Activated gamma-delta T cell treated with anti-CD3 and anti-CD28 coated beads, Interleukin-2, amount 50 U/mL, for 16 hours (primary cell): ENCODE results near the gene MB21D2.

Source experiments
- DNase-seq: peaks from one replicate; pipeline ENCODE4 v3.0.0-alpha.2; 2020; ENCODE audit warnings: low read depth

MB21D2 gene

GRCh38 chr3:192921793-192922192 lies 4.1 kb upstream of the MB21D2 start:
- no peak for DNase-seq

GRCh38 chr3:192920411-192920810 lies 2.8 kb upstream of the MB21D2 start:
- no peak for DNase-seq

- no peak for DNase-seq
Measured at GRCh38 chr3:192919901-192920300, 2.2 kb upstream of the MB21D2 start.

- DNase-seq, result no peak
Measured at GRCh38 chr3:192918275-192918588, 576 bp upstream of the MB21D2 start.

GRCh38 chr3:192917028-192917403 lies 640 bp downstream of the MB21D2 start:
- DNase-seq, result no peak

DNA sequence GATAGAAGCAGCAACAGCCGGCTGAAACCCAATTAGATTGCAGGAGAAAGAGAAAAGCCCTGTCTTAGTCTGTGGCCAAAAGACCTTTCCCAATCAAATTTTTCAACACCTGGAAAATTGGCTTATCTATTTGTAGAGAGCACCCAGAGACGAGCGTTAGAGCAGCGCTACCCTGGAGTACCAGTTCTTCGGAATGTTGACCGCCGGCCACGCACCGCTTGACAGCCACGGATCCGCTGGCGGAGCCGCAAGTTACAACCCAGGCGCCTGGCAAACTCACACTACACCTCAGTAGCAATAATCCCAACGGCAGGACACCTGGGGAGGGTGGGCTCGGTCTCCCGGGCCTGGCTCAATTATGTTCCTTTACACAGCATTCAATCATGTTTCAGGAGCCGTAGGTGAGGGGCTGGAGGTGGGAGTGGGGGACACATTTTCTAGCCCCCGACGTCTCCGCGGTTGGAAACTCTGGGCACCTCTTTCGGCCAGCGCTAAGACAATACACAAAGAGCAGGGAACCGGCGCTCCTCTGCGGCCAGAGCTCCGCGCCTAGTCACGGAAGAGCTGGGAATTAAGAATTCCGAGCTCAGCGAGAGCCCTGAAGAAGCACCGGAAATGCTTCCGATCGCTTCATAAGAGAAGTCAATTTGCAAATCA lies 1.2 kb downstream of the MB21D2 start:
- DNase-seq, result no peak

- no peak for DNase-seq
Measured at GRCh38 chr3:192915722-192916121, 1.9 kb downstream of the MB21D2 start.

GRCh38 chr3:192915304-192915703 lies 2.4 kb downstream of the MB21D2 start:
- no peak for DNase-seq

GRCh38 chr3:192914848-192915247 lies 2.8 kb downstream of the MB21D2 start:
- no peak for DNase-seq

GRCh38 chr3:192913540-192913939 lies 4.1 kb downstream of the MB21D2 start:
- DNase-seq, result no peak

GRCh38 chr3:192911293-192911692 lies 6.4 kb downstream of the MB21D2 start:
- no peak for DNase-seq

- no peak for DNase-seq
Measured at GRCh38 chr3:192907784-192908183, 9.9 kb downstream of the MB21D2 start.

DNA sequence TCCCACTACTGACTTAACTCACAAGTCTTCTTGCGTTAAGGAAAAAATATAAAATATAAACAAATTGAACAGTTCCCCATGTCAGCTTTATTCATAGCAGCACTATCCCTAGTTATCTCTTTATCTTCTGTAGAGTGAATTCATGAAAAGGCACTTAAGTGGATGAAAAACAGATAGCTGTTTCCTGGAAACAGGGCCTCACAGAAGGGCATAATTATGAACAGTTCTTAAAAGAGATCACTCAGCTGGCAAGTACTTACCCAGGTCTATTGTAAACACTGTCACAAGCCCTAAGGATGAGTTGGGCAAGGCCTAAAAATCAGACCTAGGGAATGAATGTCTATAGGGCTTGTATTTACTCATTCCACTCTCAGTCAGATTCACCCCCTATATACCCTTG lies 10.7 kb downstream of the MB21D2 start:
- no peak for DNase-seq

- no peak for DNase-seq
Measured at GRCh38 chr3:192905980-192906678, 11.5 kb downstream of the MB21D2 start.

GRCh38 chr3:192904632-192905289 lies 12.9 kb downstream of the MB21D2 start:
- no peak for DNase-seq

DNA sequence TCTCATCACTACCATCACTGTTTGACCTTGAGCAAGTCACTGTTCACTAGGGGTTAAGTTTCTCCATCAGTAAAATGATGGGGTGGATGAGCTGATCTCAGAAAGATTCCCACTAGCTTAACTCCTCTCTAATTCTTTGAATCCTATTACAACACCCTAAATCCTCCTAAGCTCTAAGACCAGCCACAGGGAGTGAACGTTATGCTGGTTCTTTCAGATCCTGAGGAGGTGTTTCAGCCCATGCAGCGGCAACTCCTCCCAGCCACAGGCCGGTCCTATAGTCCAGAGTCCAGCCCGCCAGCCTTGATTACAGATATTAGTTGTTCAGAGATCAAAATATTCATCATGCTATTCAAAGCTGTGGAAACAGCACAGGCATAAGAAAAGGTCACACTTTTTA lies 15.1 kb downstream of the MB21D2 start:
- DNase-seq, result no peak

DNA sequence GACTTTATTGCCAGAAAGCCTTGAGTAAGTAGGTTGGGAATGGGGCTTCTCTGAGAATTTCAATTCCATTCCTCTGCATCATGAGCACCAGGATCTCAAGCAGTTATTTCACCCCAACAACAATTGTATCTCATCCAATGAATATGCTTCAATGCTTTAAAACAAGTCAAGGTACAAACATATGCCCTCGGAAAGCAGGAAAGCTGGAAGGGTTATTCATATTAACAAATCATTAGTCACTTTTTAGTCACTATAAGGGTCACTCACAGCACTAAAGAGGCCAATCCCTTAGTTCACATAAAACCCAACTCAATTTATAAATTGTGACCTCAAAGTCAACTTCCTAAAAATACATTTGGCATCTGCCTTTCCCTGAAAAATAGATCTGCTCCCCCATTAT lies 16.2 kb downstream of the MB21D2 start:
- no peak for DNase-seq

DNA sequence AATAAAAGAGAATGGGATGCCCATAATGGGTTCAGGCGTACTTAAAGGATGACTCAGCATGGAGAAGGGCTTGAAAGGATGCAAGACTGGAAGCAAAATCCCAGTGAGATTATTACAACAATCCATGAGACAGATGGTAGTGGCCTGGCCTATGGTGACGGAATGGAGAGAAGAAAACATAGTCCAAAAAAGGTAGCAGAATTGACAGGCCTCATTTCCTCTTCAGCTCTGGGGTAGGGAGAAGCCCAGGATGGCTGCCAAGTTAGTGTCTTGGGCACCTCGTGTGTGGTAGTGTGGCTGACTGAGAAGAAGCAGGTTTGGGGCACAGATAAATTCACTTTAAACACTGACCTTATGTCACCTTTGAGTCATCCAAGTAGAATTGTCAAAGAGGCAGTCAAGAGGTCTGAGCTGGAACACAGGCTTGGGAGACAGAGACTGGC lies 18.1 kb downstream of the MB21D2 start:
- no peak for DNase-seq

DNA sequence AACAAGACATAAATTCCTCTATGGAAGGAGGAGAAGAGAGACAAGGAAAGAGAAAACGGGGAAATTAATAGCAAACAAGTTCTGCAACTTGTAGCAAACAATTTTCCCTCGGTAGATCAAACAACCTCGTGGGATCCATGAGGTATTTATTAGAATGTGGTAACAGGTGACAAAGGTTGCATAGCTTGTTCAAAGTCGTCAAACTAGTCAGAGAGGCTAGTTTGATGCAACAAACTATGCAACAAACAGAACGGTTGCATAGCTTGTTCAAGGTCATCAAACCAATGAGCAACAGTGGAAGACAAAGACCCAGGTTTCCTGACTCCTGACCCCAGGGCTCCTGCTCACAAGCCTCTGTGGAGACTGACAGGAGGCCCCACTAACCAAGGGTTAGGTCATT lies 20.7 kb downstream of the MB21D2 start:
- no peak for DNase-seq

GRCh38 chr3:192896208-192896607 lies 21.4 kb downstream of the MB21D2 start:
- no peak for DNase-seq

GRCh38 chr3:192894676-192895075 lies 23.0 kb downstream of the MB21D2 start:
- no peak for DNase-seq

DNA sequence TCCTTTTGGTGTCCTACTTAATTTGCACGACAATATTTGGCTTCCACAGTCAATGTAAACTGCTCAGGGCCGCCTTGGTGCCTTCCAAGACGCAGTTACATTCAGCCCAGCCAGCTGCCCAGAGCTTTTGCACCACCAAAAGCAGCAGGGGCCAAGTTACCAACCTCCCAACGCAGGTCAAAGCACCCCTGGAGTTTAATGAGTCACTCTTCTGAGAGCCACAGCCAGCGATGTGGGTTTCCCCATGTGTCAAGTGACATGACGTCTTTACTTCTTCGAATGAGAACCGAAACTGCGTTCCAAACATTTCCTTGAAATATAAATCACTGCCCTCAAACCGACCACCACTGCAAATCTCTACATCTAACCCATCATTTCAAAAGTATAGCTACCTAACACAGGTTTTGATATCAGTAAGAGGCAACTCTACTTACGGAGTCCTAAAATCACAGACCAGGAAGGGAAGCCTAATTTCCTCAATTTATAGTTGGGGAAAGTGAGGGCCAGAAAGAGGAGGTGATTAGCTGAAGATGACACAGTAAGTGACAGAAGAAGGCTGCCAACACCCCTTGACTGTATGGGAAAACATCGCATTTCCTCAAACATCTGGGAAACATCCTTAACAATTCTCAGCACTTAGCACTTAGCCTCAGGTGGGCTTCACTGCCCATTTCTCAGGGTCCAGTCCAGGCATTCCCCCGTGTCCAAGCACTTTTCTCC lies 24.5 kb downstream of the MB21D2 start:
- DNase-seq, result no peak
